Measurements from ENCODE around the gene RIOX2.

The RIOX2 gene

DNA sequence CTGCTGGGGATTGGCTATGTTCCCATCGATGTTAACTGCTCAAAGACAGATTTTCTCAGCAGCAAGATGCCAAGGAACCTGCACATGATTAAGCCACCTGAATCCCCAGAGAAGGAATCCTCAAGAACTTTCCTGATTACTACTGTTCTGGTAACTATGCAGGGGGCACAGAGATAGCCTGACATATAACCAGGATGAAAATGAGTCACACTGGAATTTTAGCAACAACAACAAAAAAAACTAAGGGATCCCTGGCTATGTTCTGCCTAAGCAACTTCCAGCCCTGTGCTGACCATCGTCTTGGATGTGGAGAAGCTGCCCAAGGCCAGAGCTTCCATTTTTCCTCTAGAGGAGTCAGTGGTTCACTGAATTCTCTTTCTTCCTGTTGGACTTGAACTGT lies 13.8 kb downstream of the RIOX2 start:
- H3K9me3 ChIP-seq (ENCODE audit: low read length): no peaks in the 10 kb centered on the region
- H3K36me3 ChIP-seq (ENCODE audit: insufficient read depth, low read length): peaks cover 11% of the 10 kb centered on the region
- no peaks in the 10 kb centered on the region for H3K27me3 ChIP-seq (ENCODE audit: insufficient read depth, low read length)
- H3K4me3 ChIP-seq (ENCODE audit: low read length): no peak overlapping the region
- H3K4me1 ChIP-seq (ENCODE audit: insufficient read depth, low read length): no peaks in the 10 kb centered on the region
- H2AFZ ChIP-seq (ENCODE audit: low read depth, low read length): no peak overlapping the region

- Histone ChIP-seq H3K4me1 (ENCODE audit: insufficient read depth, low read length) (no peaks in the 10 kb centered on the region), H3K4me3 (ENCODE audit: low read length) (no peak overlapping the region), H3K9me3 (ENCODE audit: low read length) (no peaks in the 10 kb centered on the region), H2AFZ (ENCODE audit: low read depth, low read length) (no peak overlapping the region), H3K27me3 (ENCODE audit: insufficient read depth, low read length) (no peaks in the 10 kb centered on the region), H3K36me3 (ENCODE audit: insufficient read depth, low read length) (peaks cover 11% of the 10 kb centered on the region)
Measured at GRCh38 chr3:97957617-97958311, 14.5 kb downstream of the RIOX2 start.

GRCh38 chr3:97956051-97956450 lies 16.2 kb downstream of the RIOX2 start:
- Histone ChIP-seq H2AFZ (ENCODE audit: low read depth, low read length) (no peak overlapping the region), H3K4me3 (ENCODE audit: low read length) (no peak overlapping the region), H3K4me1 (ENCODE audit: insufficient read depth, low read length) (no peaks in the 10 kb centered on the region), H3K27me3 (ENCODE audit: insufficient read depth, low read length) (no peaks in the 10 kb centered on the region), H3K9me3 (ENCODE audit: low read length) (no peaks in the 10 kb centered on the region), H3K36me3 (ENCODE audit: insufficient read depth, low read length) (peaks cover 11% of the 10 kb centered on the region)

GRCh38 chr3:97954228-97954827 lies 17.9 kb downstream of the RIOX2 start:
- peaks cover 20% of the 10 kb centered on the region for H3K36me3 ChIP-seq (ENCODE audit: insufficient read depth, low read length)
- no peak overlapping the region for H2AFZ ChIP-seq (ENCODE audit: low read depth, low read length)
- no peaks in the 10 kb centered on the region for H3K9me3 ChIP-seq (ENCODE audit: low read length)
- no peaks in the 10 kb centered on the region for H3K4me1 ChIP-seq (ENCODE audit: insufficient read depth, low read length)
- no peaks in the 10 kb centered on the region for H3K27me3 ChIP-seq (ENCODE audit: insufficient read depth, low read length)
- H3K4me3 ChIP-seq (ENCODE audit: low read length): no peak overlapping the region

- Histone ChIP-seq H3K27me3 (ENCODE audit: insufficient read depth, low read length) (no peaks in the 10 kb centered on the region), H3K4me3 (ENCODE audit: low read length) (no peak overlapping the region), H3K36me3 (ENCODE audit: insufficient read depth, low read length) (peaks cover 31% of the 10 kb centered on the region), H3K9me3 (ENCODE audit: low read length) (no peaks in the 10 kb centered on the region), H3K4me1 (ENCODE audit: insufficient read depth, low read length) (no peaks in the 10 kb centered on the region), H2AFZ (ENCODE audit: low read depth, low read length) (no peak overlapping the region)
Measured at GRCh38 chr3:97952872-97953271, 19.4 kb downstream of the RIOX2 start.

- Histone ChIP-seq H3K9me3 (ENCODE audit: low read length) (no peaks in the 10 kb centered on the region), H3K4me3 (ENCODE audit: low read length) (no peak overlapping the region), H3K4me1 (ENCODE audit: insufficient read depth, low read length) (no peaks in the 10 kb centered on the region), H2AFZ (ENCODE audit: low read depth, low read length) (no peak overlapping the region), H3K27me3 (ENCODE audit: insufficient read depth, low read length) (no peaks in the 10 kb centered on the region), H3K36me3 (ENCODE audit: insufficient read depth, low read length) (peaks cover 33% of the 10 kb centered on the region)
Measured at GRCh38 chr3:97952280-97952679, 20.0 kb downstream of the RIOX2 start.

DNA sequence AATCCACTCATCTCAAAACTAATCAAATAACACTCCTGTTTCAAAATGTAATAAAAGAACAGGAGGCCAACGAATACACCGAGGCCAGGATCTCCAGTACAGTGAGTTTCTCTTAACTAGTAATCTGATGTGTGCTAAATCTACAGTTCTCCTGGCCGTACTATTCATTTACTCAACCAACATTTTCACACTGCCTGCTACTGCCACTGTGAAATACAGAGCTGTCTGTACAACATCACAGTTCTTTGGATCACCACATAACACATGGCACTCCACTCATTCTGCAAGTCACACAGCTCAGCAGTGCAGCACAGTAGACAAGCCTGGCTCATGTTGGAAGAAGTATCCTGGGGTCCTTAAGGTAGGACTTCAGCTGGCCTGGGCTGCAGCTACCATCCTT lies 21.9 kb downstream of the RIOX2 start:
- H2AFZ ChIP-seq (ENCODE audit: low read depth, low read length): no peak overlapping the region
- peaks cover 47% of the 10 kb centered on the region for H3K36me3 ChIP-seq (ENCODE audit: insufficient read depth, low read length)
- no peaks in the 10 kb centered on the region for H3K27me3 ChIP-seq (ENCODE audit: insufficient read depth, low read length)
- no peaks in the 10 kb centered on the region for H3K4me1 ChIP-seq (ENCODE audit: insufficient read depth, low read length)
- H3K9me3 ChIP-seq (ENCODE audit: low read length): no peaks in the 10 kb centered on the region
- no peak overlapping the region for H3K4me3 ChIP-seq (ENCODE audit: low read length)

DNA sequence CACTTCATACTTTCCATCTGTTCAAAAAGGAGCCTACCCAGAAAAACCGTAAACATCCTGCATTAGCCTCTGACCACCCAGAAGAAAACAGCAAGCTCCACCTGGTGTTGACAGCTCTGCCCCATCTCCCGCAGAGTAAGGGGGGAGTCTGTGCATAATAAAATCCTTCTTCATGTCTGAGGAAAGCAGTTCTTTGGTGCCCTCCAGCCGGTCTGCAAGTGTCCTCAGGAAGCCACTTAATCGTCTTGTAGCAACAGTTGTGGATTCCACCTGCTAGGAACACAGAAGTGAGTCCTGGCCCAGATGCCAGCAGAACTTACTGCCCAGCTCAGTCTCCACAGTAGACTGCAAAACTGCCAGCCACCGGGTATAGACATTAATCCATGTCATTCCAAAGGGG lies 22.5 kb downstream of the RIOX2 start:
- Histone ChIP-seq H3K36me3 (ENCODE audit: insufficient read depth, low read length) (peaks cover 53% of the 10 kb centered on the region), H3K4me1 (ENCODE audit: insufficient read depth, low read length) (no peaks in the 10 kb centered on the region), H3K27me3 (ENCODE audit: insufficient read depth, low read length) (no peaks in the 10 kb centered on the region), H2AFZ (ENCODE audit: low read depth, low read length) (no peak overlapping the region), H3K4me3 (ENCODE audit: low read length) (no peak overlapping the region), H3K9me3 (ENCODE audit: low read length) (no peaks in the 10 kb centered on the region)

- no peaks in the 10 kb centered on the region for H3K4me1 ChIP-seq (ENCODE audit: insufficient read depth, low read length)
- H3K36me3 ChIP-seq (ENCODE audit: insufficient read depth, low read length): peaks cover 54% of the 10 kb centered on the region
- no peaks in the 10 kb centered on the region for H3K27me3 ChIP-seq (ENCODE audit: insufficient read depth, low read length)
- no peak overlapping the region for H3K4me3 ChIP-seq (ENCODE audit: low read length)
- no peak overlapping the region for H2AFZ ChIP-seq (ENCODE audit: low read depth, low read length)
- H3K9me3 ChIP-seq (ENCODE audit: low read length): no peaks in the 10 kb centered on the region
Measured at GRCh38 chr3:97949110-97949485, 23.1 kb downstream of the RIOX2 start.

DNA sequence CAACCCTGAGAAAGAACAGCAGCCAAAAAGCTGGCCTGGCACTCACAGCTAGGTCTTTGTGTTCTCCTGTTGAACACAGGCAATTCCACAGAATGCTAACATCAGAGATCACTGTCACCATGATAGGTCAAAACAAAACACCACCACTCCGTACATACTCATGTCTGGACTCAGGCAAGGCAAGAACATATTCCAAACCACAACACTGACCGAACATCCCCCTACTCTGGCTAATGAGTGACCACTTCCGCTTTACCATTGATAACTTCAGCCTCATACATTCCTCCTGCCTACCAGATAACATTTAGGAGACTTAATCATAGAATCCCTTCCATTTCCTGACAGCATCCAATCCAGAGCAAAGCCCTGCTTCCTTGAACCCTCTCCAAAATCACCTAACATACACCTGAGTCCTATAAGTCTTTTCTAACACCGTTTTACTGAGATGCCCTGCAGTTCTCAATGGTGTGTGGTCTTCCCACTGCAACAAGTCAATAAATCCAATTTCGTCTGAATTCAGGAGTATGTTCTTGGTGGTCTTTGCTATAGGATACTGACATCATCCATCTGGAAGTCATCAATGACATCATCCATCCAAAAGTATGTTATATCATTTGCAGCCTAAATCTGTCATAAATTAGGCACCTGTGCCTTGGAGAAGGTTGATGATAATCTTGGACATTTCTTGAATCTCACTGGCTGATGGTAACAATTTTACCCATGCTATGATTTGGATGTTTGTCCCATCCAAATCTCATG lies 23.7 kb downstream of the RIOX2 start:
- H3K4me1 ChIP-seq (ENCODE audit: insufficient read depth, low read length): no peaks in the 10 kb centered on the region
- H2AFZ ChIP-seq (ENCODE audit: low read depth, low read length): no peak overlapping the region
- H3K9me3 ChIP-seq (ENCODE audit: low read length): no peaks in the 10 kb centered on the region
- peaks cover 57% of the 10 kb centered on the region for H3K36me3 ChIP-seq (ENCODE audit: insufficient read depth, low read length)
- H3K4me3 ChIP-seq (ENCODE audit: low read length): no peak overlapping the region
- H3K27me3 ChIP-seq (ENCODE audit: insufficient read depth, low read length): no peaks in the 10 kb centered on the region

- Histone ChIP-seq H3K36me3 (ENCODE audit: insufficient read depth, low read length) (peaks cover 61% of the 10 kb centered on the region), H3K4me3 (ENCODE audit: low read length) (no peak overlapping the region), H3K9me3 (ENCODE audit: low read length) (no peaks in the 10 kb centered on the region), H2AFZ (ENCODE audit: low read depth, low read length) (no peak overlapping the region), H3K4me1 (ENCODE audit: insufficient read depth, low read length) (no peaks in the 10 kb centered on the region), H3K27me3 (ENCODE audit: insufficient read depth, low read length) (no peaks in the 10 kb centered on the region)
Measured at GRCh38 chr3:97942801-97943546, 29.3 kb downstream of the RIOX2 start.

GRCh38 chr3:97940034-97940433 lies 32.2 kb downstream of the RIOX2 start:
- no peaks in the 10 kb centered on the region for H3K9me3 ChIP-seq (ENCODE audit: low read length)
- no peak overlapping the region for H3K4me3 ChIP-seq (ENCODE audit: low read length)
- H2AFZ ChIP-seq (ENCODE audit: low read depth, low read length): no peak overlapping the region
- no peaks in the 10 kb centered on the region for H3K4me1 ChIP-seq (ENCODE audit: insufficient read depth, low read length)
- no peaks in the 10 kb centered on the region for H3K27me3 ChIP-seq (ENCODE audit: insufficient read depth, low read length)
- peaks cover 56% of the 10 kb centered on the region for H3K36me3 ChIP-seq (ENCODE audit: insufficient read depth, low read length)

DNA sequence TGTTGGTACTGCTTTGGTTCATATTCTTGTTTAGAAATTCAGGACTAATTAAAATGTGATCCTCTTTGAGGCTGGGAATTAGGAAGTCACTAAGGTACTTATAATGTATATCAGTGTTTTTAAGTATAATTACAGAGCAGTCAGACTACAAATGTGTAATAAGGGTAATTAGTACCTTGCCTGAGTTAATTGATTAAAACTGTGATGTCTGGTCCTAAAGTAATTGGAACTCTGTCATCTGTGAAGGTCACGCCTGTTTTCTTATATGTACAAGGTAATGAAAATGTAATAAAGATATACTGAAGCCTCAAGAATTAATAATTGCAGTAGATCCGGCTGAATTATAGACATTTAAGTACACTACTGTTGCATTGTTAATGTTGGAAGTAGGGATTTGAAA lies 32.8 kb downstream of the RIOX2 start:
- no peaks in the 10 kb centered on the region for H3K9me3 ChIP-seq (ENCODE audit: low read length)

More for the DNA sequence above, 32.8 kb downstream of the RIOX2 start:
- Histone ChIP-seq H3K4me1 (ENCODE audit: insufficient read depth, low read length) (no peaks in the 10 kb centered on the region), H3K27me3 (ENCODE audit: insufficient read depth, low read length) (no peaks in the 10 kb centered on the region), H3K36me3 (ENCODE audit: insufficient read depth, low read length) (peaks cover 51% of the 10 kb centered on the region), H2AFZ (ENCODE audit: low read depth, low read length) (no peak overlapping the region), H3K4me3 (ENCODE audit: low read length) (no peak overlapping the region)

All from neuron (in vitro differentiated cells).